Testis (tissue), 2 donors: ENCODE measurements around the gene BIRC7.

ENCODE experiments used
- CTCF ChIP-seq, 3 experiments: fragments of 450-650 bp in 2 of 3; fragments of 200-600 bp in 1 of 3; sonication (generic) in 1 of 3; IDR thresholded peaks; one replicate each; pipeline ENCODE4 v1.5.1; 2016 to 2019; ENCODE audit warnings: antibody characterized with exemption in 3 of 3, mild to moderate bottlenecking in 2 of 3, moderate library complexity in 1 of 3
- POLR2A ChIP-seq: fragments of 450-650 bp; IDR thresholded peaks from one replicate; pipeline ENCODE4 v1.6.1; 2017; ENCODE audit warnings: antibody characterized with exemption, mild to moderate bottlenecking, moderate library complexity

DNA sequence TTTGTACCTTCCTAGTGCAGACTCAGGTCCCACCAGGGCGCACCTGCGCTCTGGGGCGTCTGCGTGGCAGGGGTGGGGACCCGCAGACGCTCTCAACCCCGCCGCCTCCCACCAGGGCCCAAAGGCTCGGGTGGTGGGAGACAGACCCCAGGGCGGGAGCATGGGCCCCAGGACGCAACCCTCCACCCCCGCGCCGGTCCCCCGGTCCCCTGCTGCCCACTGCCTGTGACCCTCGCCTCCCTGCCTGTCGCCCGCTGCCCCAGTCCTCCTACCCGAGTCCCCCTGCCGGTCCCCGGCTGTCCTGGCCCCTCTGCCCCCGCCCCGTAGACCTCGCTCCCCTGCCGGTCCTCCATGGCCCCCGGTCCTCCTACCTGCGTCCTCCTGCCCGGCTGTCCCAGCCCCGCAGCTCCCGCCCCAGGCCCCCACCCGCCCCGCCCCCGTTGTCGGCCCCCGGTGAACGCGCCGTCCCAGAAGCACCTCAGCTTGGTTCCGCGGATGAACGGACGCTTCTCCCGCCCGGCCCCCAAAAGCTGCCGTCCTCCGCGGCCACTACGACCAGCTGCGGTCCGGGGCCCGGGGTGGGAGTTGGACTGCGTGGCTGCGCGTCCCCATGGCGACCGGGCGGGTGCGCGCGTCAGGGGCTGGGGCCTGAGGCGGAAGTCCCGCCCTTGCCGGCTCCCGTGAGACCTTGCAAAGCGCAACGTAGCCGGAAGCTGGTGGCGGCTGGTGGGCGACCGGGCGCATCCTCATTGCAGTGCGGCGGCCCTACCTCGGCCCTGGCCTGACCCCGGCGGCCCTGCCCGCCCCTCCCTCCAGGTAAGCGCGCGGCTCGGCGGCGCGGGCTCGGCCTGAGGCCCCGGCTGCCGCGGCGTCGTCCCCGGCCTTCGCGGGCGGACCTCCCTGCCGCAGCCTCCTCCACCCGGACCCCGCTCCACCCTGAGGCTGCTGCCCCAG is 36.7 kb downstream of the BIRC7 start, which contains the start of gene ARFGAP1:
- TF ChIP-seq CTCF (IDR thresholded peaks at IDR 0.05) (no peak), POLR2A (no peak)
